Superior temporal gyrus (tissue), 1 donor: ENCODE data around the gene B4GALT6.

Experiments used
- DNase-seq: peaks from one replicate; pipeline ENCODE4 v3.0.0-alpha.2; 2016; ENCODE audit errors: extremely low spot score

Gene B4GALT6

DNA sequence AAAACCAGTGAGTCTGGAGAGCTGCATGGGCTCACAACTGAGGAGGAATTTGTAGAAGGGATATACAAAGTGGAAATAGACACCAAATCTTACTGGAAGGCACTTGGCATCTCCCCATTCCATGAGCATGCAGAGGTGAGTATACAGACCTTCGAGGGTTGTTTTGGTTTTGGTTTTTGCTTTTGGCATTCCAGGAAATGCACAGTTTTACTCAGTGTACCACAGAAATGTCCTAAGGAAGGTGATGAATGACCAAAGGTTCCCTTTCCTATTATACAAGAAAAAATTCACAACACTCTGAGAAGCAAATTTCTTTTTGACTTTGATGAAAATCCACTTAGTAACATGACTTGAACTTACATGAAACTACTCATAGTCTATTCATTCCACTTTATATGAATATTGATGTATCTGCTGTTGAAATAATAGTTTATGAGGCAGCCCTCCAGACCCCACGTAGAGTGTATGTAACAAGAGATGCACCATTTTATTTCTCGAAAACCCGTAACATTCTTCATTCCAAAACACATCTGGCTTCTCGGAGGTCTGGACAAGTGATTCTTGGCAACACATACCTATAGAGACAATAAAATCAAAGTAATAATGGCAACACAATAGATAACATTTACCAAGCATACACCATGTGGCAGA, 89.1 kb downstream of the B4GALT6 start:
- DNase-seq: no peak

GRCh38 chr18:31592506-31593157, 91.7 kb downstream of the B4GALT6 start:
- no peak for DNase-seq

- no peak for DNase-seq
These were observed 92.8 kb downstream of the B4GALT6 start, which contains the start of gene TTR for GRCh38 chr18:31591628-31592027. Gene TTR, plus strand, starts transcription at chr18:31591877. Its CDS starts 26 bp downstream, at chr18:31591903.

GRCh38 chr18:31591113-31591512, 93.3 kb downstream of the B4GALT6 start:
- no peak for DNase-seq

DNA sequence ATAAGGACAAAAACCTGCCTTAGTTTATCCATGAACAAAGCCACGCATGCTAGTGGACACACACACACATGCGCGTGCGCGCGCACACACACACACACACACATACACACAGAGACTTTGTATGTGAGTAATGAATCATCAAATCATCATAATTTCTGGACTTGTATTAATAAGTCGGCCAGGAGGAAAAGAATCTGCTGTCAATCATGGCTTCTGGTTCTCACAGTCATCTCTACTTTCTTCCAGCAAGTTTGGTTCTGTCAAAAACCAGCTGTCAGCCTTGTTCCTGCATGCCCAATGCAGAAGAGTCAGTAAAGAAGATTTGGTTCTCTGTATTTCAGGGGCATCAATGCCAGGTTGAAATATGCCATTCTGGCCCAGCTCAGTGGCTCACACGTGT, 93.8 kb downstream of the B4GALT6 start:
- no peak for DNase-seq

DNA sequence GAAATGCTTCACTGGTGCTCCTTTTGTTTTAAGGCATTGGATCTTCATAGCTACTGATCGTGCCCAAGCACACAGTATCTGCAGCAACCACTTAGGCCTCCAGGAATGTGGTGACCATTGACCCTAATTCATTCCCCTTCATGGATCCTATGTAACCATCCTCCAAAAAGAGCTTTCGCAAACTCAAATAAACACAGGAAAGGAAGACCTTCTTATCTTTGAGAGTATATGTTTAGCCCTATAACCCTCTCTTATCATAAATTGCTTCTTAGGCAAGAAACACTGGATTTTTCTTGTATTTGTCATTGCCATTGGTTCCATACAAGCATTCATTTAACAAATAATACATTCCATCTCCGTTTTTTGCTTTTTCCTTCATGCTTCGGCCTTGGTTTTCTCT, 96.9 kb downstream of the B4GALT6 start:
- no peak for DNase-seq

GRCh38 chr18:31586616-31587015, 97.8 kb downstream of the B4GALT6 start:
- DNase-seq: no peak

DNA sequence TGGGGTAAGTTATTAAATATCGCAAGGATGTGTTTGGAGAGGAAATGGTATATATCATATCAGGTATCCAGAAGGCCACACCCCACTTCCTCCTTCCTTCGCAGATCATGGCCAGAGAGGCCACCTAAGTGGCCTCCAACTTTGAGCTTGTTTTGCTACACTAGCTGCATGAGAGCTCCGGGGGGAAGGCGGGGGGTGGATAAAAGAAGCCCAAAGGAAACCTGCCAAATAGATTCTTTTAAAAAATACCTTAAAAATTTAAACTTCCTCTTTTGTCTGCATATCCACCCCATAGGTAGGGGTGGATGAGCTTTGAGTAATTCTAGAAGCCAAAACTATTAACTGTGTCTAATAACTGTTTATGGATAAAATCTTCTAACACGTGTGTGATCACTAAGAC, 98.4 kb downstream of the B4GALT6 start:
- no peak for DNase-seq

DNA sequence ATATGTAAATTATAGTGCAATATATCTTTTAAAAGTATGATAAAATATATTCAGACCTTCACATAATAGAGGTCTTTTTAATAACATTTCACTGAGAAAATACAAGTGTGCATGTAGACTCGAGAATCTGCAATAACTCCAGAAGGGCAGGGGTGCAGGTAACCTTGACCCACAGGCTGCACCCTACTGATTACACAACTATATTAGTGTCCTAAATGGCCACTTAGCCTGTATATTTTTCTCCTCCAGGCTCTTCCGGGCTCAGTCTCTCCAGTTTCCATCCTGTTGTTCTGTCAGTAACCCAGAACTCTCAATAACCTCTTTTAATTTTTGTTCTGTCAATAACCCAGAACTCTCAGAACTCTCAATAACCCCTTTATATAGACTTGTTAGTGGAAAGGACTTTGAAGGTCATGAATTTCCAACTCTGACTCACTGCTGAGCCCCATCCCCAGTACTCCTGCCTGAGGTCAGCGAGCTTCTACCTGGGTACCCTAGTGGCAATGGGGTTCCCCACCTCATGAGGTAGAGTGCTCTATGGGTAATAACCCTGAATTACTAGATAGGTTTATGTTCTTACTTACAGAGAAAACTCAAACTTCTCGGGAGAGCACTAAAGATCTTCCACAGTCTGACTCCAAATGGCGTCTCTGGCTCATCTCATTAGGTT, 101.1 kb downstream of the B4GALT6 start:
- no peak for DNase-seq

- DNase-seq: no peak
These were observed 102.7 kb downstream of the B4GALT6 start for GRCh38 chr18:31581498-31582197.

GRCh38 chr18:31579375-31579774, 105.0 kb downstream of the B4GALT6 start:
- no peak for DNase-seq

- no peak for DNase-seq
These were observed 106.3 kb downstream of the B4GALT6 start for GRCh38 chr18:31578126-31578525.

- DNase-seq: no peak
These were observed 107.2 kb downstream of the B4GALT6 start for GRCh38 chr18:31577195-31577594.

GRCh38 chr18:31576670-31577069, 107.7 kb downstream of the B4GALT6 start:
- no peak for DNase-seq

GRCh38 chr18:31575515-31576257, 108.7 kb downstream of the B4GALT6 start:
- no peak for DNase-seq

DNA sequence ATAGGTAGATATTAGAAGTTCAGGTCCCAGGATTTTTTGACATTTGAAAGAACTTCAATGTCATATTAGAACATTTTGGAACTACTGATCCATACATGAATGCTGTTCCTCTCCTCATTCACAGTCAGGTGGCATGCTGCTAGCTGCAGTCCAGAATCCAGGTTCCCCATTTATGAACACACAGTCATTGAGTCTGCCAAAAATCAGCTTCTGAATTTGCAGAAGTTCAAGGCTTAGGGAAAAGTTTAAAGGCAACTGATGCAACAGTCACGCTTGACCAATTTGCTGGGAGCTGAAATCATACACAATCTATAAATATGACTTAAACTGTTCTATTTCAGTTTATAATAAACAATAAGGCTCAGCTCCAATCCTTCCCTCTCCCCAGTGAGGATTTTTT, 110.0 kb downstream of the B4GALT6 start:
- DNase-seq: no peak
